Activated T-cell treated with anti-CD3 and anti-CD28 coated beads, Interleukin-2, amount 50 U/mL, for 24 hours (primary cell): ENCODE data around the gene TERB2.
"Not testable (repeated sequence)": the region's sequence is repeated elsewhere in the genome, so short reads cannot be mapped to it uniquely, and the experiment has no call there.

ENCODE experiments used
- DNase-seq: peaks from one replicate; pipeline ENCODE4 v3.0.0-alpha.2; 2020
- H3K27ac Mint-ChIP-seq: 2 replicates; pipeline ENCODE4 v1.8.0; 2020; ENCODE audit warnings: mild to moderate bottlenecking, mixed read lengths
- H3K27me3 Mint-ChIP-seq: 2 replicates; pipeline ENCODE4 v1.8.0; 2020; ENCODE audit warnings: mixed read lengths
- H3K36me3 Mint-ChIP-seq: 2 replicates; pipeline ENCODE4 v1.8.0; 2020; ENCODE audit warnings: low read depth, mixed read lengths
- H3K4me1 Mint-ChIP-seq: 2 replicates; pipeline ENCODE4 v1.8.0; 2020; ENCODE audit warnings: low read depth, mixed read lengths
- H3K4me3 Mint-ChIP-seq: 2 replicates; pipeline ENCODE4 v1.8.0; 2020; ENCODE audit warnings: mild to moderate bottlenecking, moderate library complexity, mixed read lengths
- H3K9me3 Mint-ChIP-seq: 2 replicates; pipeline ENCODE4 v1.8.0; 2020; ENCODE audit warnings: mixed read lengths

TERB2 gene

GRCh38 chr15:44956388-44956787, at the start of gene TERB2:
TERB2 (plus strand) TSS chr15:44956687; CDS start chr15:44956719, 32 bp downstream.
- H3K36me3 Mint-ChIP-seq: no peaks in the 10 kb centered on the region
- no peaks in the 10 kb centered on the region for H3K27me3 Mint-ChIP-seq
- no peak within 1 kb of the TSS for H3K4me3 Mint-ChIP-seq

GRCh38 chr15:44909423-44909822, 47.1 kb upstream of the TERB2 start:
- H3K27ac Mint-ChIP-seq: no peak overlapping the region
- H3K27me3 Mint-ChIP-seq: no peaks in the 10 kb centered on the region
- peaks cover 10% of the 10 kb centered on the region for H3K4me1 Mint-ChIP-seq
- no peaks in the 10 kb centered on the region for H3K36me3 Mint-ChIP-seq
- H3K4me3 Mint-ChIP-seq: no peak overlapping the region
- no peak for DNase-seq
- no peaks in the 10 kb centered on the region for H3K9me3 Mint-ChIP-seq

More at GRCh38 chr15:44956388-44956787, at the start of gene TERB2:
- H3K27ac Mint-ChIP-seq: no peak within 1 kb of the TSS
- DNase-seq: no peak
- no peaks in the 10 kb centered on the region for H3K4me1 Mint-ChIP-seq
- no peaks in the 10 kb centered on the region for H3K9me3 Mint-ChIP-seq

DNA sequence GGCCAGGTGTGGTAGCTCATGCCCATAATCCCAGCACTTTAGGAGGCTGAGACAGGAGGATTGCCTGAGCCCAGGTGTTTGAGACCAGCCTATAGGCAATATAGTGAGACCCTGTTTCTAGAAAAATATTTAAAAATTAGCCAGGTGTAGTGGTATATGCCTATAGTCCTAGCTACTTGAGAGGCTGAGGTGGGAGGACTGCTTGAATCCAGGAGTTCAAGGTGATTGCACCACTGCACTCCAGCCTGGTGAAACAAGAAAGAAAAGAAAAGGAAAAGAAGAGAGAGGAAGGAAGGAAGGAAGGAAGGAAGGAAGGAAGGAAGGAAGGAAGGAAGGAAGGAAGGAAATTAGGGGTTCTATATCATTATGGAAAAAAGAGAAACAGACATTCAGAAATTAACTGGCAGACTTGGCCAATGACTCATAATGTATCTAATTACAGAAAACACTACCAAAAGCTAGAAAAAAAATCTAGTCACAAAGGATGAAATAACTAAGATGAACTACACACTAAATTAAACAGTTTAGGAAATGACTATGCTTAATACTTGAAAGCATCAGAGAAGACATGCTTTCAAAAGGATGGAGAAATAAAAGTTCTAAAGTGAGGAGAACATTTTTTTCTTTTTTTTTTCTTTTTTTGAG, 45.4 kb upstream of the TERB2 start:
- Mint-ChIP-seq H3K27ac (peak overlapping the region; percentile 34), H3K4me3 (no peak overlapping the region)

DNA sequence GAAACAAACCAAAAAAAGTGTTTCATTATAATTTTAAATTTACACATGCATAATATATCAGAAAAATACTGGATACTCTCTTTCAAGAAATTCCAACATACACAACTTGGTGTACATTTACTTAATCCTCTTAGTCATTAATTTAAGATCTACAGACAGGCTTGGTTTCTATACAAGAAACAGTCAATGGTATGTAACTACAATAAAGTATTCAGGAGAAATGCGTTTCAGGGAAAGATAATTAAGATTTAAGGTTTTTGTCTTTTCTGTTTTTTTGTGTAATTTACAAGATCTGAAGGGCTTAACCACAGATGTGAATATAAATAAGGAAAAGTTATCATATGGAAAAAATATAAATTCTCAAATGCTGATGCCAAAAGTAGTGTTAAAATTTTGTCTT, 44.3 kb upstream of the TERB2 start:
- not testable (repeated sequence) for H3K27ac Mint-ChIP-seq, H3K4me3 Mint-ChIP-seq

More for the DNA sequence above, 45.4 kb upstream of the TERB2 start:
- no peak for DNase-seq
- H3K4me1 Mint-ChIP-seq: peaks cover 4% of the 10 kb centered on the region
- no peaks in the 10 kb centered on the region for H3K9me3 Mint-ChIP-seq
- H3K27me3 Mint-ChIP-seq: no peaks in the 10 kb centered on the region
- H3K36me3 Mint-ChIP-seq: no peaks in the 10 kb centered on the region

DNA sequence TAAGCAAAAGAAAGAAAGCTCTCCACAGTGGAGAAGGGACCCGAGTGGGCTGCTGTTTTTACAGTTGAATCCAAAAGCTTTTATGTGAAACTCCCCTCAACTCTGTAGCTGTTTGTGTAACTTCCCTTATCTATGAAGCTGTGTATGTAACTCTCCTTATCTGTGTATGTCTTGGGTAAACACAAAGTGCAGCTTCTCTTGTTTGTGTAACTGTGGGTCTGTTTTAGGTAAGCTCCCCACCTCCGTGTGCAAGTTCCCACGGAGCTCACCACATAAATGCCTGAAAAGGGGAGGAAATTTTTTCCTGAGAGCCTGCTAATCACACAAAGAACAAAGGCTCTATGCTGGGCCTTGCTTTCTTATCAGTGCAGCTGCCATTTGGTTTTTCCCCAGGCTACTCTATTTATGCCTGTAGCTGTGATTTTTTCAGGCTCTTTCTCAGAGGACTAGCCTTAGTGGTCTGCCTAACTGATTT, 43.5 kb upstream of the TERB2 start:
- not testable (repeated sequence) for H3K9me3 Mint-ChIP-seq, DNase-seq, H3K36me3 Mint-ChIP-seq, H3K27ac Mint-ChIP-seq, H3K27me3 Mint-ChIP-seq, H3K4me1 Mint-ChIP-seq, H3K4me3 Mint-ChIP-seq

More for the DNA sequence above, 44.3 kb upstream of the TERB2 start:
- not testable (repeated sequence) for H3K4me1 Mint-ChIP-seq, H3K9me3 Mint-ChIP-seq, H3K36me3 Mint-ChIP-seq, DNase-seq, H3K27me3 Mint-ChIP-seq

DNA sequence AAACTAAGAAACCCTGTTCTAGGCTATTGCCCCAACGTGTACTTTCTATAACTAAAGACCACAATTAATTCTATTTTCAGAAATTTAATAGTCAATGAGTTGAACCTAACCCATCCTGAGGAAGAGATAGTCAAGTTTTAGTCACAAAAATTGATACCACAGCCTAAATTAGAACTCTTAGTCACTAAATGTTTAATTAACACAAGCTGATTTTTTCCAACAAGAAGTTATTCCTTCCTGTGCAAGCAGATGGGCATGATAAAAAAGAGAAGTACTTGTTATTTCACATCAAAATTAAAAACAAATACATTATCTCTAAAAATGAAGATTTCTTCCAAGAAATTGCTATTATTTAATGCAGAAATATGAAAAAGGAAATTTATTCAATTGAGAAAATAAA, 38.4 kb upstream of the TERB2 start:
- Mint-ChIP-seq H3K4me1 (no peaks in the 10 kb centered on the region), H3K9me3 (no peaks in the 10 kb centered on the region), H3K36me3 (no peaks in the 10 kb centered on the region), H3K4me3 (no peak overlapping the region), H3K27ac (no peak overlapping the region), H3K27me3 (no peaks in the 10 kb centered on the region)
- no peak for DNase-seq

DNA sequence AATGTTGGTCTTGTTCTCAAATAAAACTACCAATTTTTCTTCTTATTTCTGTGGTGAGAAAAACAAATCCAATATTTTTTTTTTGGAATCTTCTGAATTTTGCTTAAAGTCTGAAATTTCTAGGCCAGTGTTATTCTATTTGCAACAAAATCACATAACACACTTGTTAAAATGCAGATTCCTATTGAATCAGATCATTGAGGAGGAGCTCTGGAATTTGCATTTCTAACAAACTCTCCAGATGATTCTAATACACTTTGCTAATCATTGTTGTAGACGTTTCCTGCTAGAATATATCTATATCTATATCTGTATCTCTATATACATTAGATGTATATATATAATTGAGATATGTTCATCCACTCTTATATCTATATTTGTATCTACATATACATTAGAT, 27.8 kb upstream of the TERB2 start:
- H3K4me3 Mint-ChIP-seq, H3K27me3 Mint-ChIP-seq, DNase-seq, H3K4me1 Mint-ChIP-seq, H3K27ac Mint-ChIP-seq, H3K9me3 Mint-ChIP-seq, H3K36me3 Mint-ChIP-seq: not testable (repeated sequence)

- not testable (repeated sequence) for H3K27ac Mint-ChIP-seq, H3K27me3 Mint-ChIP-seq, DNase-seq, H3K4me1 Mint-ChIP-seq, H3K4me3 Mint-ChIP-seq, H3K36me3 Mint-ChIP-seq, H3K9me3 Mint-ChIP-seq
Measured at GRCh38 chr15:44930283-44930682, 26.2 kb upstream of the TERB2 start.

DNA sequence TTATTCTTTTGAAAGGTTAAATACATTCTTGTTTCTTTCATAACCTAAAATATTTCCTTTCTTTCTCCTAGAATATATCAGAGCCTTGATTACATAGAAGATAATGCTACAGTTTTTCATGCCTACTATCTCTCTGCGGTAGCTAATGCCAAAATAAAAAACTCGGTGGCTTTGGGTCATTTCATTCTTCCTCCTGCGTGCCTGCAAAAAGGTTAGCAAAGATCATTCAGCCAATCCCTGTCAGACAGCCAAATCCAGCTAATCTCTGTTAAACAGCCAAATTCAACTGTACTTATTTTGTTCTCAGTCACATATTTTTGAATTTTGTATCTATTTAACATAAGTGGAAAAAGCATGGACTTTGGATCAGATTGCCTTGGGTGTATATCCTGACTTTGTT, 1.8 kb downstream of the TERB2 start:
- DNase-seq, H3K9me3 Mint-ChIP-seq, H3K36me3 Mint-ChIP-seq, H3K4me1 Mint-ChIP-seq, H3K27me3 Mint-ChIP-seq, H3K4me3 Mint-ChIP-seq, H3K27ac Mint-ChIP-seq: not testable (repeated sequence)

GRCh38 chr15:44968475-44968874, 12.0 kb downstream of the TERB2 start:
- H3K27ac Mint-ChIP-seq: no peak overlapping the region
- H3K4me3 Mint-ChIP-seq: no peak overlapping the region
- H3K4me1 Mint-ChIP-seq: no peaks in the 10 kb centered on the region
- H3K36me3 Mint-ChIP-seq: no peaks in the 10 kb centered on the region
- DNase-seq: no peak
- no peaks in the 10 kb centered on the region for H3K27me3 Mint-ChIP-seq
- no peaks in the 10 kb centered on the region for H3K9me3 Mint-ChIP-seq

DNA sequence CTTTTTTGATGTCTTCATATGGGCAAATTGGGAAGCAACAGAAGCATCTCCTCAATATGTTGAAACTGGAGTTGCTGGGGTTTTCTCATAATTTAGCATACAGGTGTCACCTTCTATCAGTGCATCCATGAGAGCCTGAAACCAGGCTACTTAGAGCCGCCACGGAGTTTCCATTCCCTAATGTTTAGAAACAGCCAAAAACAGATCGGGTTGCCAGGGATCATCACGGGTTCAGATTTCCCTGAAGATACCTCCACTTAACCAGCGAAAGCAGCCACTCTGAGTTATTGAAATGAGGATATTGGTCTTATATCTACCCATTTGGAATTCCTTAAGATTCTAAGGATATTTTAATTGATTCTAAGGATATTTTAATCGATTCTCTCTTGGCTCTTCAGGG, 14.5 kb downstream of the TERB2 start:
- H3K9me3 Mint-ChIP-seq: no peaks in the 10 kb centered on the region
- no peaks in the 10 kb centered on the region for H3K4me1 Mint-ChIP-seq

DNA sequence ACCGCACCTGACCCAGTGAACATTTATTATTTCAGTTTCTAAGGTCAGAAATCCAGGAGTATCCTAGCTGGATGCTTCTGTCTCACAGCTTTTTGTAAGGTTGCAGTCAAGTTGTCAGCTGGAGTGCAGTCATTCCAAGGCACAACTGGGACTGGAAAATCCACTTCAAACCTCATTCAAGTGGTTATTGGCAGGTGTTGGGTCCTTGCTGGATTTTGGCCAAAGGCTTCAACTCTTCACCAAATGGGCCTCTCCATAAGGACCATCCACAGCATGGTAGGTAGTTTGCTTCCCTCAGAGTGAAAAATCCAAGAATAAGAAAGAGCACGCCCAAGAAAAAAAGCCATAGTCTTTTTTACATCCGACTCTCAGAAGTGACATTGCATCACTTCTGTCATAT, 19.7 kb downstream of the TERB2 start:
- not testable (repeated sequence) for H3K27ac Mint-ChIP-seq, H3K27me3 Mint-ChIP-seq, DNase-seq, H3K4me3 Mint-ChIP-seq, H3K36me3 Mint-ChIP-seq, H3K4me1 Mint-ChIP-seq, H3K9me3 Mint-ChIP-seq

More for the DNA sequence above, 14.5 kb downstream of the TERB2 start:
- Mint-ChIP-seq H3K27ac (no peak overlapping the region), H3K4me3 (no peak overlapping the region), H3K27me3 (no peaks in the 10 kb centered on the region), H3K36me3 (no peaks in the 10 kb centered on the region)
- DNase-seq: no peak

- H3K4me3 Mint-ChIP-seq, H3K9me3 Mint-ChIP-seq, H3K4me1 Mint-ChIP-seq, H3K36me3 Mint-ChIP-seq, DNase-seq, H3K27me3 Mint-ChIP-seq, H3K27ac Mint-ChIP-seq: not testable (repeated sequence)
Measured at GRCh38 chr15:44977781-44978180, 21.3 kb downstream of the TERB2 start.

DNA sequence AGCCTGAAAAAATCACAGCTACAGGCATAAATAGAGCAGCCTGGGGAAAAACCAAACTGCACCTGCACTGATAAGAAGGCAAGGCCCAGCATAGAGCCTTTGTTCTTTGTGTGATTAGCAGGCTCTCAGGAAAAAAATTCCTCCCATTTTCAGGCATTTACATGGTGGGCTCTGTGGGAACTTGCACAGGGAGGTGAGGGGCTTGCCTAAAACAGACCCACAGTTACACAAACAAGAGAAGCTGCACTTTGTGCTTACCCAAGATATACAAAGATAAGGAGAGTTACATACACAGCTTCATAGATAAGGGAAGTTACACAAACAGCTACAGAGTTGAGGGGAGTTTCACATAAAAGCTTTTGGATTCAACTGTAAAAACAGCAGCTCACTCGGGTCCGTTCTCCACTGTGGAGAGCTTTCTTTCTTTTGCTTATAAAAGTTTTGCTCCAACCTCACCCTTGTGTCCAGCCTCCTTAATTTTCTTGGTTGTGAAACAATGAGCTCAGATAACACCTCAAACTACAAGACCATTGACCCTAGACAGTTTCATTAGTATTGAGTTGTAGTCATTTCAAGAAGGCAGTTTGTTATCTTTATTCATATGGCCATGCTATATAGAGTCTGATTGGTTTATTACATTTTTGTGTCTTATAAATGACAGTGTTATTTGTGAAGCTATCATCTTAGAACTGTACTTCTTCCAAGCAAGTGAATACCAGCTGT, 23.3 kb downstream of the TERB2 start:
- H3K27me3 Mint-ChIP-seq, H3K36me3 Mint-ChIP-seq, H3K27ac Mint-ChIP-seq: not testable (repeated sequence)

GRCh38 chr15:44984144-44984543, 27.7 kb downstream of the TERB2 start:
- H3K36me3 Mint-ChIP-seq, DNase-seq, H3K9me3 Mint-ChIP-seq, H3K4me1 Mint-ChIP-seq, H3K27ac Mint-ChIP-seq, H3K4me3 Mint-ChIP-seq: not testable (repeated sequence)
- peaks cover 12% of the 10 kb centered on the region for H3K27me3 Mint-ChIP-seq

More for the DNA sequence above, 23.3 kb downstream of the TERB2 start:
- not testable (repeated sequence) for H3K4me1 Mint-ChIP-seq, H3K4me3 Mint-ChIP-seq, H3K9me3 Mint-ChIP-seq, DNase-seq
